HCT116 (cell line): ENCODE measurements around the gene ENGASE. TPM values are rescaled to one million over a fixed set of nuclear protein-coding genes. Genes with fewer than 3 reads are reported as not detected.

ENCODE experiments used
- ATAC-seq: fragments of 200-7000 bp; cut with Tn5 transposase; 2 replicates; pipeline ENCODE4 v1.9.1; 2020; ENCODE audit warnings: mild to moderate bottlenecking, moderate library complexity
- BruUV-seq: library from RNA; stranded (reverse); fragments of 400-500 nt; replicated peaks from 2 replicates; lab custom pipeline; 2021; lab: Mats Ljungman, UMichigan
- CTCF ChIA-PET: fragments of 300-600 bp; sonication (Branson Sonifier 250); formaldehyde crosslinking; loops from one replicate; lab custom pipeline; 2021; ENCODE audit warnings: antibody characterized with exemption; lab: Charles Lee
- POLR2A ChIA-PET: fragments of 300-600, 350-600 bp; sonication (Branson Sonifier 250); formaldehyde crosslinking; loops from one replicate; lab custom pipeline; 2021; ENCODE audit warnings: antibody characterized with exemption; lab: Charles Lee
- RAD21 ChIA-PET, 2 experiments: fragments of 300-600 bp; sonication (Branson Sonifier 250); formaldehyde crosslinking; loops; one replicate each; lab custom pipeline; 2023; ENCODE audit warnings: low total read pairs in 2 of 2; ENCODE audit not compliant: uncharacterized antibody in 2 of 2, unreplicated experiment in 2 of 2, low non-redundant PET in 1 of 2; lab: Charles Lee
- DNase-seq: peaks from one replicate; pipeline ENCODE4 v3.0.0-alpha.2; 2010; ENCODE audit warnings: low read depth, low spot score
- H2AFZ ChIP-seq: fragments of 200-600 bp; shearing (Covaris generic), sonication (generic); 2 replicates; pipeline ENCODE4 v1.6.1; 2017; ENCODE audit warnings: low read depth, mixed run types, mixed read lengths, antibody characterized with exemption, low read length; ENCODE audit not compliant: poor library complexity, severe bottlenecking
- H3K27ac ChIP-seq: 2 replicates; pipeline ENCODE4 v1.5.1; 2012; ENCODE audit warnings: low read depth, low read length
- H3K27me3 ChIP-seq: fragments of 200-600 bp; sonication (generic); 2 replicates; pipeline ENCODE4 v1.6.1; 2016; ENCODE audit warnings: mixed run types, low read length, mixed read lengths; ENCODE audit not compliant: insufficient read depth
- H3K36me3 ChIP-seq, 2 experiments: fragments of 200-500 bp in 1 of 2; fragments of 200-600 bp in 1 of 2; sonication (Bioruptor generic) in 1 of 2; sonication (generic) in 1 of 2; 2 replicates each; pipeline versions ENCODE4 v1.5.1 to v1.6.1; 2014 to 2016; ENCODE audit warnings: low read length in 2 of 2, inconsistent platforms in 1 of 2, mixed read lengths in 1 of 2, mixed run types in 1 of 2; ENCODE audit not compliant: insufficient read depth in 2 of 2, control insufficient read depth in 1 of 2
- H3K4me1 ChIP-seq, 2 experiments: fragments of 200-600 bp in 1 of 2; sonication (generic) in 1 of 2; 2 replicates each; pipeline versions ENCODE4 v1.5.1 to v1.6.1; 2012 to 2017; ENCODE audit warnings: low read length in 2 of 2, inconsistent platforms in 1 of 2, mild to moderate bottlenecking in 1 of 2, mixed read lengths in 1 of 2, mixed run types in 1 of 2, moderate library complexity in 1 of 2; ENCODE audit not compliant: insufficient read depth in 2 of 2, control insufficient read depth in 1 of 2
- H3K4me2 ChIP-seq: fragments of 200-600 bp; sonication (generic); 2 replicates; pipeline ENCODE4 v1.6.1; 2017; ENCODE audit warnings: mixed run types, low read length, mixed read lengths
- H3K4me3 ChIP-seq, 2 experiments: fragments of 200-600 bp in 1 of 2; sonication (generic) in 1 of 2; replicated peaks in 1 of 2; 2 replicates each; pipeline ENCODE4 v1.5.1; 2011 to 2016; ENCODE audit warnings: low read length in 2 of 2, control low read depth in 1 of 2, low read depth in 1 of 2, mild to moderate bottlenecking in 1 of 2, mixed read lengths in 1 of 2, mixed run types in 1 of 2
- H3K79me2 ChIP-seq: fragments of 200-600 bp; sonication (generic); 2 replicates; pipeline ENCODE4 v1.6.1; 2017; ENCODE audit warnings: mild to moderate bottlenecking, mixed run types, low read length, moderate library complexity, mixed read lengths; ENCODE audit not compliant: insufficient read depth
- H3K9ac ChIP-seq: fragments of 200-600 bp; sonication (generic); 2 replicates; pipeline ENCODE4 v1.6.1; 2016; ENCODE audit warnings: low read length, mixed read lengths
- H3K9me2 ChIP-seq: fragments of 200-600 bp; sonication (generic), shearing (Covaris generic); 2 replicates; pipeline ENCODE4 v1.6.1; 2017; ENCODE audit warnings: mixed run types, mild to moderate bottlenecking, moderate library complexity; ENCODE audit not compliant: insufficient read depth
- H3K9me3 ChIP-seq, 2 experiments: fragments of 200-500 bp in 1 of 2; fragments of 200-600 bp in 1 of 2; sonication (Bioruptor generic) in 1 of 2; sonication (generic) in 1 of 2; 2 replicates each; pipeline ENCODE4 v1.6.1; 2014 to 2017; ENCODE audit warnings: low read length in 2 of 2, mixed read lengths in 2 of 2, inconsistent platforms in 1 of 2, low read depth in 1 of 2, mild to moderate bottlenecking in 1 of 2, mixed run types in 1 of 2, moderate library complexity in 1 of 2; ENCODE audit not compliant: control insufficient read depth in 1 of 2, insufficient read depth in 1 of 2
- H4K20me1 ChIP-seq: fragments of 200-600 bp; sonication (generic), shearing (Covaris generic); 2 replicates; pipeline ENCODE4 v1.6.1; 2017; ENCODE audit warnings: mixed run types, mild to moderate bottlenecking, moderate library complexity; ENCODE audit not compliant: insufficient read depth
- CEBPB ChIP-seq: IDR thresholded peaks from 2 replicates; pipeline ENCODE4 v1.6.1; 2012; ENCODE audit warnings: low read depth
- ELF1 ChIP-seq: IDR thresholded peaks from 2 replicates; pipeline ENCODE4 v1.6.1; 2012; ENCODE audit warnings: low read depth, borderline replicate concordance
- EZH2 ChIP-seq: fragments of 200-600 bp; sonication (generic); IDR thresholded peaks from 2 replicates; pipeline ENCODE4 v1.6.1; 2017; ENCODE audit warnings: antibody characterized with exemption, mixed run types
- JUND ChIP-seq: IDR thresholded peaks from 2 replicates; pipeline ENCODE4 v1.6.1; 2012
- POLR2A ChIP-seq: IDR thresholded peaks from 2 replicates; pipeline ENCODE4 v1.7.0; 2011; ENCODE audit warnings: borderline replicate concordance; ENCODE audit not compliant: insufficient read depth, insufficient read length; ENCODE audit errors: extremely low read depth
- POLR2AphosphoS5 ChIP-seq: IDR thresholded peaks from 2 replicates; pipeline ENCODE4 v1.6.1; 2011; ENCODE audit warnings: mild to moderate bottlenecking, low read depth, low read length, moderate library complexity
- YY1 ChIP-seq: IDR thresholded peaks from 2 replicates; pipeline ENCODE4 v1.6.1; 2011; ENCODE audit warnings: low read length, low read depth, moderate library complexity, mild to moderate bottlenecking; ENCODE audit not compliant: insufficient replicate concordance; ENCODE audit errors: extremely low read depth
- ZFX ChIP-seq: fragments of 450-650 bp; IDR thresholded peaks from 2 replicates; pipeline ENCODE4 v1.6.1; 2017
- intact Hi-C: fragments of 100-400 bp; cut with micrococcal nuclease; formaldehyde crosslinking; loops from 2 replicates; pipeline ENCODE4 v1.10.0; 2022
- total RNA-seq: library from RNA; stranded (reverse); gene quantifications from one replicate; pipeline ENCODE4 v1.2.1, GENCODE V29; 2021; ENCODE audit not compliant: unreplicated experiment
- TF ChIP-seq, protein P1 (sequence below): IDR thresholded peaks from 2 replicates; pipeline ENCODE4 v1.6.1; 2012

The ENGASE gene
- total RNA-seq, 1 experiment from 2014 or later: 54.2 TPM

DNA sequence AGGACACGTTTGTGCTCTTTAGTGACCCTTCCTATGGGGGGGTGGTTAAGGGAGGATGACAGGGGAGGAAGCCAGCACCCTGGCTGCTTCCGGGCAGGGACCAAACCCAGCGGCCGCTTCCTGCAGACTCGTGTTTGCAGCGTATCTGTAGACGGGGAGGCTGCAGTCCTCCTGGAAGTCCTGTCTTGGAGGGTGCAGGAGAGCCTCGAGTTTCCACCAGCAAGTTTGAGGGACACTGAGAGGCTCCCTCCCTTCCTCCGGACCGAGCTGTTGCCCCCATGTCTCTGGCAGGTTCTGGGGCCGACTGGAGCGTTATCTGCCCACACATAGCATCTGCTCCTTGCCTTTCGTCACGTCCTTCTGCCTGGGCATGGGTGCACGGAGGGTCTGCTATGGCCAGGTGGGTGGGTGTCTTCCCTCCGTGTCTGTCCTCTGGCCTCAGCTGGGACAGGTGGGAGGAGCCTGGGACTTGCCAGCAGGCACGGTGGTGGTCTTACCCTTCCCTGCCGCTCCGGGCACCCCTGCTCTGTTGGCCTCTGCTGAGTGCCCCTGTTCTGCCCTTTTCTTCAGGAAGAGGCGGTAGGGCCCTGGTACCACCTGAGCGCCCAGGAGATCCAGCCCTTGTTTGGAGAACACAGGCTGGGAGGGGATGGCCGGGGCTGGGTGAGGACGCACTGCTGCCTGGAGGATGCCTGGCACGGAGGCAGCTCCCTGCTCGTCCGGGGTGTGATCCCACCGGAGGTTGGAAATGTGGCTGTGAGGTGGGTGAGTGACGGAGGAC lies 8.8 kb downstream of the ENGASE start:
- no TSS peak for BruUV-seq
- Histone ChIP-seq H2AFZ (no peak overlapping the region), H3K36me3 (peaks cover 28 to 30% of the 10 kb centered on the region in 2 experiments; a peak in 3 of 4 replicates), H3K27ac (no peak overlapping the region; the same call in 1 of the 2 replicates), H3K9ac (no peak overlapping the region), H3K4me2 (no peak overlapping the region), H4K20me1 (no peaks in the 10 kb centered on the region), H3K9me2 (no peaks in the 10 kb centered on the region), H3K9me3 (no peaks in the 10 kb centered on the region), H3K27me3 (no peaks in the 10 kb centered on the region), H3K4me1 (no peaks in the 10 kb centered on the region), H3K79me2 (no peaks in the 10 kb centered on the region), H3K4me3 (no peak overlapping the region)
- POLR2A ChIA-PET: no interaction called here
- TF ChIP-seq CEBPB: no peak
- TF ChIP-seq YY1: no peak
- TF ChIP-seq, protein P1, sequence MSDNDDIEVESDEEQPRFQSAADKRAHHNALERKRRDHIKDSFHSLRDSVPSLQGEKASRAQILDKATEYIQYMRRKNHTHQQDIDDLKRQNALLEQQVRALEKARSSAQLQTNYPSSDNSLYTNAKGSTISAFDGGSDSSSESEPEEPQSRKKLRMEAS: no peak
- RAD21 ChIA-PET: interaction anchor here in 1 of 2 experiments (0.8 kb wide), 1 partner anchor 38 kb away, joined by 4 read pairs; no protein-coding TSS in a partner anchor
- intact Hi-C loops: no loop called here
- DNase-seq (no peak), ATAC-seq (no peak)
- CTCF ChIA-PET: interaction anchor here (0.5 to 2.4 kb wide), 12 partner anchors 9 to 310 kb away, joined by 3 to 8 read pairs (median 6); partner anchors contain the start of gene ENGASE

DNA sequence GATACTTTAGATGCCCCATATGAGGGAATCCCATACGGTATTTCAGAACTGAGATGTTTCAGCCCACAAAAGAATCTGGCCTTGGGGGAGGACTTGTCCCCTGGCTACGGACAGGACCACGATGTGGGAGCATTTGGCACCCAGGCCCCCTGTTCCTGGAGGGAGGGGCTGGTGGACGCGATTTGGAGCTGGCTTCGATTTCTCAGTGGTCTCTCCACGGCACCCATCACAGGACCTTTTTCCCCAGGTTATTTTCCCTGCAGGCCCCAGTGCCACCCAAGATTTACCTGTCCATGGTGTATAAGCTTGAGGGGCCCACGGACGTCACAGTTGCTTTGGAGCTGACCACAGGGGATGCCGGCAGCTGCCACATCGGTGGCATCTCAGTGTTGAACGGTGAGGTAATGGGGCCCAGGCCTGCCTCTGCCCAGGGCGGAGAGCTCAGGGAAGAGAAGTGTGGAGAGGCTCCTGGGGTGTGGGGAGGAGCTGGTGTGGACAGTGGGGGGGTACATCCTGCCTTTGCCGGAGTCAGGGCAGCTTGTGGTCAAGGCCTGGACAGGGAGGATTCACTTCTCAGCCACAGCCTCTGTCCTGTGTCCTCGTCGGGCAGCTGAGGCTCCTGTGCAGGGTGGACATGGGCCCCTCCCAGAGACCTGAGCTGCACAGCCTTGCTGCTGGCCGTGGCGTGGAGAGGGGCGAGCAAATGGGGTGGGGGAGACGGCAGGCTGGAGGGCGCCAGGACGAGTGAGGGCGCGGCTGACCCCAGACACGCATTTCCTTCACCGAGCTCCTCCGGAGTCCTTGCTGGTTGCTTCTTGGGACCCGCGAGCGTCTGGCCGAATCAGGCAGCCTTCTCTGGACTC lies 9.9 kb downstream of the ENGASE start:
- CTCF ChIA-PET: interaction anchor here (0.5 to 1.5 kb wide), 9 partner anchors 10 to 316 kb away, joined by 3 to 9 read pairs (median 4); partner anchors contain the start of gene ENGASE

More for the DNA sequence above, 9.9 kb downstream of the ENGASE start:
- Histone ChIP-seq H3K36me3 (peaks cover 20 to 25% of the 10 kb centered on the region in 2 experiments; a peak in 3 of 4 replicates), H3K9me3 (no peaks in the 10 kb centered on the region), H3K9ac (no peak overlapping the region), H3K27ac (no peak overlapping the region), H3K4me2 (no peak overlapping the region), H4K20me1 (no peaks in the 10 kb centered on the region), H3K4me3 (no peak overlapping the region), H3K27me3 (no peaks in the 10 kb centered on the region), H3K79me2 (no peaks in the 10 kb centered on the region), H3K9me2 (no peaks in the 10 kb centered on the region), H3K4me1 (no peaks in the 10 kb centered on the region), H2AFZ (no peak overlapping the region)
- POLR2A ChIA-PET: interaction anchor here (0.6 to 1.3 kb wide), 2 partner anchors 10 to 29 kb away, joined by 4 to 5 read pairs; partner anchors contain the start of gene ENGASE
- DNase-seq (no peak), ATAC-seq (no peak)
- BruUV-seq: no TSS peak
- no peak for TF ChIP-seq POLR2AphosphoS5
- no peak for TF ChIP-seq ZFX
- TF ChIP-seq ELF1: no peak
- no peak for TF ChIP-seq POLR2A
- no peak for TF ChIP-seq CEBPB
- TF ChIP-seq JUND: no peak
- TF ChIP-seq EZH2: no peak
- intact Hi-C loops: loop anchor here (5.0 kb wide), 1 partner anchor 93 kb away; no protein-coding TSS in a partner anchor
- RAD21 ChIA-PET: no interaction called here
